Adrenal gland (tissue), 5 donors: ENCODE results near the gene MLST8.

Experiments used
- POLR2A ChIP-seq, 2 donors: fragments of 450-650 bp; IDR thresholded peaks; one replicate each; pipeline ENCODE4 v1.6.1; 2017; ENCODE audit warnings: antibody characterized with exemption in 2 of 2, mild to moderate bottlenecking in 2 of 2, moderate library complexity in 1 of 2
- TF ChIP-seq, protein P1 (sequence below), 6 experiments: fragments of 450-650 bp in 4 of 6; fragments of 200-600 bp in 2 of 6; sonication (generic) in 1 of 6; IDR thresholded peaks; 1 replicate in 5 of 6; 2 replicates in 1 of 6; pipeline versions ENCODE4 v1.5.1 to v1.8.0; 2016 to 2021; ENCODE audit warnings: antibody characterized with exemption in 6 of 6, mild to moderate bottlenecking in 2 of 6, moderate library complexity in 1 of 6
- donor health status: DM: no; HTN: no; CAD: no.

DNA sequence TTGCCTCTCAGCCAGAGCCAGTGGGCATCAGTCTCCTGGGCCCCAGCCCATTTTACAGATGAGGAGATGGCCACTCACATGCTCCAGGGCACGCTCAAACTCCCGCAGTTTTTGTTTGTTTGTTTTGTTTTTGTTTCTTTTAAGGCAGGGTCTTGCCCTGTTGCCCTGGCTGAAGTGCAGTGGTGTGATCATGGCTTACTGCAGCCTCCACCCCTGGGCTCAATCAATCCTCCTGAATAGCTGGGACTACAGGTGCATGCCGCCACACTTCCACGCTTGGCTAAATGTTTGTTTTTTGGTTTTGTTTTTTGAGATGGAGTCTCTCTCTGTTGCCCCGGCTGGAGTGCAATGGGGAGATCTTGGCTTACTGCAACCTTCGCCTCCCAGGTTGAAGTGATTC, 21.7 kb downstream of the MLST8 start:
- TF ChIP-seq POLR2A (IDR thresholded peaks at IDR 0.05) = no peak
- TF ChIP-seq, protein P1, sequence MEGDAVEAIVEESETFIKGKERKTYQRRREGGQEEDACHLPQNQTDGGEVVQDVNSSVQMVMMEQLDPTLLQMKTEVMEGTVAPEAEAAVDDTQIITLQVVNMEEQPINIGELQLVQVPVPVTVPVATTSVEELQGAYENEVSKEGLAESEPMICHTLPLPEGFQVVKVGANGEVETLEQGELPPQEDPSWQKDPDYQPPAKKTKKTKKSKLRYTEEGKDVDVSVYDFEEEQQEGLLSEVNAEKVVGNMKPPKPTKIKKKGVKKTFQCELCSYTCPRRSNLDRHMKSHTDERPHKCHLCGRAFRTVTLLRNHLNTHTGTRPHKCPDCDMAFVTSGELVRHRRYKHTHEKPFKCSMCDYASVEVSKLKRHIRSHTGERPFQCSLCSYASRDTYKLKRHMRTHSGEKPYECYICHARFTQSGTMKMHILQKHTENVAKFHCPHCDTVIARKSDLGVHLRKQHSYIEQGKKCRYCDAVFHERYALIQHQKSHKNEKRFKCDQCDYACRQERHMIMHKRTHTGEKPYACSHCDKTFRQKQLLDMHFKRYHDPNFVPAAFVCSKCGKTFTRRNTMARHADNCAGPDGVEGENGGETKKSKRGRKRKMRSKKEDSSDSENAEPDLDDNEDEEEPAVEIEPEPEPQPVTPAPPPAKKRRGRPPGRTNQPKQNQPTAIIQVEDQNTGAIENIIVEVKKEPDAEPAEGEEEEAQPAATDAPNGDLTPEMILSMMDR (IDR thresholded peaks at IDR 0.05) = no peak
